Panc1 (cell line): ENCODE data around the gene LZTFL1. TPM values are rescaled to one million over a fixed set of nuclear protein-coding genes. Genes with fewer than 3 reads are reported as not detected.

ENCODE experiments used
- ATAC-seq: fragments of 200-7000 bp; cut with Tn5 transposase; 2 replicates; pipeline ENCODE4 v1.9.1; 2020; ENCODE audit warnings: mild to moderate bottlenecking, moderate library complexity
- BruUV-seq: library from RNA; stranded (reverse); fragments of 400-500 nt; replicated peaks from 2 replicates; lab custom pipeline; 2021; lab: Mats Ljungman, UMichigan
- CTCF ChIA-PET: fragments of 300-600 bp; sonication (Branson Sonifier 250); formaldehyde crosslinking; loops from one replicate; lab custom pipeline; 2022; ENCODE audit warnings: antibody characterized with exemption; lab: Charles Lee
- POLR2A ChIA-PET: fragments of 300-600 bp; sonication (Branson Sonifier 250); formaldehyde crosslinking; loops from one replicate; lab custom pipeline; 2022; ENCODE audit warnings: antibody characterized with exemption; lab: Charles Lee
- DNase-seq: peaks from one replicate; pipeline ENCODE4 v3.0.0-alpha.2; 2010; ENCODE audit warnings: low read depth, low spot score
- H3K27ac ChIP-seq: 2 replicates; pipeline ENCODE4 v1.5.1; 2011; ENCODE audit warnings: mild to moderate bottlenecking, low read length, inconsistent platforms
- H3K27me3 ChIP-seq: fragments of 200-500 bp; sonication (Bioruptor generic); 2 replicates; pipeline ENCODE4 v1.6.0; 2014; ENCODE audit warnings: low read length, inconsistent platforms; ENCODE audit not compliant: control insufficient read depth, insufficient read depth
- H3K36me3 ChIP-seq: fragments of 200-500 bp; sonication (Bioruptor generic); 2 replicates; pipeline ENCODE4 v1.5.1; 2014; ENCODE audit warnings: inconsistent platforms, mild to moderate bottlenecking, low read length, moderate library complexity; ENCODE audit not compliant: control insufficient read depth, insufficient read depth
- H3K4me1 ChIP-seq: 2 replicates; pipeline ENCODE4 v1.5.1; 2011; ENCODE audit warnings: inconsistent platforms, mild to moderate bottlenecking, low read length, moderate library complexity; ENCODE audit not compliant: control insufficient read depth, insufficient read depth
- H3K4me3 ChIP-seq, 2 experiments: 2 replicates each; pipeline ENCODE4 v1.5.1; 2011 to 2012; ENCODE audit warnings: low read depth in 2 of 2, low read length in 2 of 2, mild to moderate bottlenecking in 2 of 2, inconsistent platforms in 1 of 2, moderate library complexity in 1 of 2
- H3K9me3 ChIP-seq: fragments of 200-500 bp; sonication (Bioruptor generic); 2 replicates; pipeline ENCODE4 v1.5.1; 2014; ENCODE audit warnings: low read depth, mild to moderate bottlenecking, inconsistent platforms, low read length, moderate library complexity; ENCODE audit not compliant: control insufficient read depth, insufficient read depth
- POLR2AphosphoS5 ChIP-seq: IDR thresholded peaks from 2 replicates; pipeline ENCODE4 v1.6.1; 2012; ENCODE audit warnings: mild to moderate bottlenecking, low read depth, low read length, moderate library complexity
- SIN3A ChIP-seq: IDR thresholded peaks from 2 replicates; pipeline ENCODE4 v1.6.1; 2012; ENCODE audit warnings: low read depth, mild to moderate bottlenecking, low read length, moderate library complexity, borderline replicate concordance; ENCODE audit not compliant: insufficient read depth
- TCF7L2 ChIP-seq: IDR thresholded peaks from 2 replicates; pipeline ENCODE4 v1.6.1; 2011; ENCODE audit warnings: mild to moderate bottlenecking, low read depth, low read length, inconsistent platforms
- in situ Hi-C: cut with HindIII; loops from 2 replicates; pipeline ENCODE4 v1.10.0; 2016; ENCODE audit warnings: low sequenced_read_pairs, low pct_unique_long_range_greater_than_20kb
- intact Hi-C: fragments of 100-400 bp; cut with micrococcal nuclease; formaldehyde crosslinking; loops from one replicate; pipeline ENCODE4 v1.10.0; 2022; ENCODE audit not compliant: unreplicated experiment
- total RNA-seq: library from RNA; stranded (reverse); gene quantifications from one replicate; pipeline ENCODE4 v1.2.1, GENCODE V29; 2021; ENCODE audit not compliant: unreplicated experiment
- TF ChIP-seq, protein P1 (sequence below): fragments of 450-650 bp; IDR thresholded peaks from 2 replicates; pipeline ENCODE4 v1.5.1; 2017; ENCODE audit warnings: mild to moderate bottlenecking
- TF ChIP-seq, protein P2 (sequence below), 2 experiments: IDR thresholded peaks; 2 replicates each; pipeline ENCODE4 v1.6.1; 2011 to 2012; ENCODE audit warnings: low read depth in 2 of 2, control low read depth in 1 of 2, low read length in 1 of 2, mild to moderate bottlenecking in 1 of 2, moderate library complexity in 1 of 2; ENCODE audit not compliant: insufficient read depth in 1 of 2

LZTFL1 gene
- total RNA-seq, 1 experiment from 2014 or later = 12.3 TPM

DNA sequence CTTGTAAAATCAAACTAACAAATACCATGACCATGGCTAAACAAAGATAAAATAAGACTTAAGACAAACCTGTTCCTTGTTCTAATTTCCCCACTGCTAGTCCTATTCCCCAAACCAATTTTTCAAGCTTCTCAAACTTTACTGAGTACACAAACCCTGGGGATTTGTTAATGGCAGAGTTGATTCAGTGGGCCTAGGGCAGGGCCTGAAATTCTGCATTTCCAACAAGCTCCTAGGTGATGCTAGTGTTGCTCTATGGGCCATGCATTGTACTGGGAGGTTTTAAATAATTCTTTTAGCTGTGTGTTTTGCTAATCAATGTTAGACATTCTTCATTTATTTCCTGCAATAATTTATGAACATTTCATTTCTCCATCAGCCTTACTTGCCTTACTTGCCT is 31.1 kb upstream of the LZTFL1 start:
- no TSS peak for BruUV-seq
- Histone ChIP-seq H3K27ac (no peak overlapping the region), H3K36me3 (no peaks in the 10 kb centered on the region), H3K4me3 (no peak overlapping the region), H3K27me3 (no peaks in the 10 kb centered on the region), H3K9me3 (no peaks in the 10 kb centered on the region), H3K4me1 (no peaks in the 10 kb centered on the region)
- no peak for DNase-seq
- intact Hi-C loops = no loop called here
- ChIA-PET POLR2A (no interaction called here), CTCF (no interaction called here)
- no peak for ATAC-seq
- in situ Hi-C loops = no loop called here
- TF ChIP-seq, protein P1, sequence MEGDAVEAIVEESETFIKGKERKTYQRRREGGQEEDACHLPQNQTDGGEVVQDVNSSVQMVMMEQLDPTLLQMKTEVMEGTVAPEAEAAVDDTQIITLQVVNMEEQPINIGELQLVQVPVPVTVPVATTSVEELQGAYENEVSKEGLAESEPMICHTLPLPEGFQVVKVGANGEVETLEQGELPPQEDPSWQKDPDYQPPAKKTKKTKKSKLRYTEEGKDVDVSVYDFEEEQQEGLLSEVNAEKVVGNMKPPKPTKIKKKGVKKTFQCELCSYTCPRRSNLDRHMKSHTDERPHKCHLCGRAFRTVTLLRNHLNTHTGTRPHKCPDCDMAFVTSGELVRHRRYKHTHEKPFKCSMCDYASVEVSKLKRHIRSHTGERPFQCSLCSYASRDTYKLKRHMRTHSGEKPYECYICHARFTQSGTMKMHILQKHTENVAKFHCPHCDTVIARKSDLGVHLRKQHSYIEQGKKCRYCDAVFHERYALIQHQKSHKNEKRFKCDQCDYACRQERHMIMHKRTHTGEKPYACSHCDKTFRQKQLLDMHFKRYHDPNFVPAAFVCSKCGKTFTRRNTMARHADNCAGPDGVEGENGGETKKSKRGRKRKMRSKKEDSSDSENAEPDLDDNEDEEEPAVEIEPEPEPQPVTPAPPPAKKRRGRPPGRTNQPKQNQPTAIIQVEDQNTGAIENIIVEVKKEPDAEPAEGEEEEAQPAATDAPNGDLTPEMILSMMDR = no peak
- TF ChIP-seq TCF7L2 (no peak), SIN3A (no peak), POLR2AphosphoS5 (no peak)
- TF ChIP-seq, protein P2, sequence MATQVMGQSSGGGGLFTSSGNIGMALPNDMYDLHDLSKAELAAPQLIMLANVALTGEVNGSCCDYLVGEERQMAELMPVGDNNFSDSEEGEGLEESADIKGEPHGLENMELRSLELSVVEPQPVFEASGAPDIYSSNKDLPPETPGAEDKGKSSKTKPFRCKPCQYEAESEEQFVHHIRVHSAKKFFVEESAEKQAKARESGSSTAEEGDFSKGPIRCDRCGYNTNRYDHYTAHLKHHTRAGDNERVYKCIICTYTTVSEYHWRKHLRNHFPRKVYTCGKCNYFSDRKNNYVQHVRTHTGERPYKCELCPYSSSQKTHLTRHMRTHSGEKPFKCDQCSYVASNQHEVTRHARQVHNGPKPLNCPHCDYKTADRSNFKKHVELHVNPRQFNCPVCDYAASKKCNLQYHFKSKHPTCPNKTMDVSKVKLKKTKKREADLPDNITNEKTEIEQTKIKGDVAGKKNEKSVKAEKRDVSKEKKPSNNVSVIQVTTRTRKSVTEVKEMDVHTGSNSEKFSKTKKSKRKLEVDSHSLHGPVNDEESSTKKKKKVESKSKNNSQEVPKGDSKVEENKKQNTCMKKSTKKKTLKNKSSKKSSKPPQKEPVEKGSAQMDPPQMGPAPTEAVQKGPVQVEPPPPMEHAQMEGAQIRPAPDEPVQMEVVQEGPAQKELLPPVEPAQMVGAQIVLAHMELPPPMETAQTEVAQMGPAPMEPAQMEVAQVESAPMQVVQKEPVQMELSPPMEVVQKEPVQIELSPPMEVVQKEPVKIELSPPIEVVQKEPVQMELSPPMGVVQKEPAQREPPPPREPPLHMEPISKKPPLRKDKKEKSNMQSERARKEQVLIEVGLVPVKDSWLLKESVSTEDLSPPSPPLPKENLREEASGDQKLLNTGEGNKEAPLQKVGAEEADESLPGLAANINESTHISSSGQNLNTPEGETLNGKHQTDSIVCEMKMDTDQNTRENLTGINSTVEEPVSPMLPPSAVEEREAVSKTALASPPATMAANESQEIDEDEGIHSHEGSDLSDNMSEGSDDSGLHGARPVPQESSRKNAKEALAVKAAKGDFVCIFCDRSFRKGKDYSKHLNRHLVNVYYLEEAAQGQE (IDR thresholded peaks at IDR 0.05; ENCODE audit: insufficient read depth in 1 of 2, low read depth in 2 of 2, low read length in 1 of 2) = no peak

DNA sequence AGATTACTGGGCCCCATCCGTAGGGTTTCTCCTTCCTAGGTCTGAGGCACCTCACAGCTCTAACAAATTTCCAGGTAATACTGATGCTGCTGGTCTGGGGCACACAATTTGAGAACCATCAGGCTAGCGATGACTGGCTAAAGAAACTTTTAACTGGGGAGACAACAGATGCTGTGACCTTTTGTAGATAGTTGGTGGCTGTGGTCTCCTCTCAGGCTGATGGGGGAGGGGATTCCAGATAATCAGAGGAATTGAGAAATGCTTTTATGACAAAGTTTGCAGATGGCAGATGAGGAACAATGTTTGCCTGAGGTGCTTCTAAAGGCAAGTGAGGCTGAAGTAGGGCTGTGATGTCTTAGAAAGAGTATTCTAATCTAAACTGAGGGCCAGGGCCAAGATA is 30.6 kb upstream of the LZTFL1 start:
- POLR2A ChIA-PET = no interaction called here
- no peak overlapping the region for H3K4me3 ChIP-seq
- no TSS peak for BruUV-seq
- CTCF ChIA-PET = no interaction called here
- in situ Hi-C loops = no loop called here
- H3K27me3 ChIP-seq = no peaks in the 10 kb centered on the region
- no peak for TF ChIP-seq TCF7L2
- TF ChIP-seq, protein P2 (IDR thresholded peaks at IDR 0.05; ENCODE audit: insufficient read depth in 1 of 2, low read depth in 2 of 2, low read length in 1 of 2) = no peak
- TF ChIP-seq, protein P1 = no peak
- TF ChIP-seq POLR2AphosphoS5 = no peak
- no peak for TF ChIP-seq SIN3A
- intact Hi-C loops = no loop called here
- DNase-seq = no peak
- H3K9me3 ChIP-seq = no peaks in the 10 kb centered on the region
- no peaks in the 10 kb centered on the region for H3K36me3 ChIP-seq
- no peak for ATAC-seq
- H3K27ac ChIP-seq = no peak overlapping the region
- no peaks in the 10 kb centered on the region for H3K4me1 ChIP-seq
